ENCODE measurements around the gene KIAA0930.

KIAA0930 gene

DNA sequence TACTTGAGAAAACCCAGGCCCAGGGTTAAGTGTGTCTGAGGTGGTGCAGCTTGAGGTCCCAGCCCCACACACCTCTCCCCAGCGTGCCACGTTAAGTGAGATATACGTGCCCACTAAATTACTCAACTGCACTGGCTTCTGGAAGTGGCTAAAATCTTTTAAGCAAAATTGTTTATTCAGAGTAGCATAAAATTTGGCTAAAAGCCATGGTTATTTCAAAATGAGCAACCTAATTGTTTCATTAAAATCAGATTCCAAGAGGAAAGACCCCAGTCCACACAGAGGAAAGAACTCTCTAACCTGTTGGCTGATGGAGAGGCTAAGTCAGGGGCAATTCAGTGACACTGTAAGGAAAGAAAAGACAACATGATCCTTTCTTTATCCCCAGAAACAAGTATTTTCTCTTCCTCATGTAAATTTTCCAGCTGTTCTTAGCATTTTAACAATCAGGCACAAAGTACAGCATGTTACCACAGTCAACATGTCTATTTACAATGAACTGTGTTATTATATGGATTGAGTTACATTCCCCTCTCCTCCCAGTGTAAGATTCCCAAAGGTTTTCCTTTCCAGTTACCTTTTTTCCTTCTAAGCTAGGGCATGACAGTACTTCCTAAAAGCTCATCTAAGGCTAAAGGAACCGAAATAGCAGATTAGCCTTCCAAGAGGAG lies 50.4 kb downstream of the KIAA0930 start:
- TF ChIP-seq, protein P1, sequence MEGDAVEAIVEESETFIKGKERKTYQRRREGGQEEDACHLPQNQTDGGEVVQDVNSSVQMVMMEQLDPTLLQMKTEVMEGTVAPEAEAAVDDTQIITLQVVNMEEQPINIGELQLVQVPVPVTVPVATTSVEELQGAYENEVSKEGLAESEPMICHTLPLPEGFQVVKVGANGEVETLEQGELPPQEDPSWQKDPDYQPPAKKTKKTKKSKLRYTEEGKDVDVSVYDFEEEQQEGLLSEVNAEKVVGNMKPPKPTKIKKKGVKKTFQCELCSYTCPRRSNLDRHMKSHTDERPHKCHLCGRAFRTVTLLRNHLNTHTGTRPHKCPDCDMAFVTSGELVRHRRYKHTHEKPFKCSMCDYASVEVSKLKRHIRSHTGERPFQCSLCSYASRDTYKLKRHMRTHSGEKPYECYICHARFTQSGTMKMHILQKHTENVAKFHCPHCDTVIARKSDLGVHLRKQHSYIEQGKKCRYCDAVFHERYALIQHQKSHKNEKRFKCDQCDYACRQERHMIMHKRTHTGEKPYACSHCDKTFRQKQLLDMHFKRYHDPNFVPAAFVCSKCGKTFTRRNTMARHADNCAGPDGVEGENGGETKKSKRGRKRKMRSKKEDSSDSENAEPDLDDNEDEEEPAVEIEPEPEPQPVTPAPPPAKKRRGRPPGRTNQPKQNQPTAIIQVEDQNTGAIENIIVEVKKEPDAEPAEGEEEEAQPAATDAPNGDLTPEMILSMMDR (IDR thresholded peaks at IDR 0.05; ENCODE audit: insufficient read depth, missing control alignments): no peak
- DNase-seq (ENCODE audit: insufficient read length, low spot score): no peak
- no peak for FAIRE-seq

DNA sequence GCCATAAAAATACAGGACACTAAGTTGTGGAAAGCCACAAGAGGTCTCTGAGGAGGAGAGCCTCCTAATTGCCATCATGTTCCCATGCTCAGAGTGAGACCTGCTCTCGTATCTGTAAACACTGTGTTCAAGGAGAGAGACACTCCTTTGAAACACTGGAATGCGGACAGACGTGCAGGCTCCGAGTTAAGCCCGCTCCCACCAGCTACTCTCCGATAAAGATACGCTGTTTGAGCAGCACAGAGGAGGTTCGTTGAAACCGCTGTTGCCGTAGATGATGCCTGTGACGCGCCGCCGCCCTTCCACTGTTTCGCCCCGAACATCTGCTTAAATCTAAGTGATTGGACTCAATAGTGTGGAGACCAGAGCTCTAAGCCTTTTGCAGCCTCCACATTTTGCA lies 51.9 kb downstream of the KIAA0930 start:
- no peak for FAIRE-seq
- DNase-seq (ENCODE audit: insufficient read length, low spot score): no peak
- TF ChIP-seq, protein P1 (IDR thresholded peaks at IDR 0.05; ENCODE audit: insufficient read depth, missing control alignments): no peak

DNA sequence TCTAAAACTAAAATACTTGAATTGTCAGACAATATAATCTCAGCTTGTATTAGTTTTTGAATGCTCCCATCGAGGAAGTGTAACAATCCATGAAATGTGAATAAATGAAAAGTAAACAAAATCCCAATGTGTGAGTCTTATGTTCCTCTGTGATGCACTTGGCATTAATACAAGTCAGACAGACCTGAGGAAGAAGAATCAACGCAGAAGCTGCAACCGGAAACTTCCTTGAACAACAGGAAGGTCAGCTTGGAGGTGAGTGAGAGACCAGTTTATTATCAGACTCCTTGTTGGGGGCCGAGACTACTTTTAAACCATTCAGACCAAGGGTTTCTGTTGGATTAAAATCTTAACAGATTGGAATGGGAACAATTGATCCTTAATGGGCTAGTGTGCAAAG lies 52.8 kb downstream of the KIAA0930 start:
- no peak for FAIRE-seq
- TF ChIP-seq, protein P1 (IDR thresholded peaks at IDR 0.05; ENCODE audit: insufficient read depth, missing control alignments): no peak
- no peak for DNase-seq (ENCODE audit: insufficient read length, low spot score)

DNA sequence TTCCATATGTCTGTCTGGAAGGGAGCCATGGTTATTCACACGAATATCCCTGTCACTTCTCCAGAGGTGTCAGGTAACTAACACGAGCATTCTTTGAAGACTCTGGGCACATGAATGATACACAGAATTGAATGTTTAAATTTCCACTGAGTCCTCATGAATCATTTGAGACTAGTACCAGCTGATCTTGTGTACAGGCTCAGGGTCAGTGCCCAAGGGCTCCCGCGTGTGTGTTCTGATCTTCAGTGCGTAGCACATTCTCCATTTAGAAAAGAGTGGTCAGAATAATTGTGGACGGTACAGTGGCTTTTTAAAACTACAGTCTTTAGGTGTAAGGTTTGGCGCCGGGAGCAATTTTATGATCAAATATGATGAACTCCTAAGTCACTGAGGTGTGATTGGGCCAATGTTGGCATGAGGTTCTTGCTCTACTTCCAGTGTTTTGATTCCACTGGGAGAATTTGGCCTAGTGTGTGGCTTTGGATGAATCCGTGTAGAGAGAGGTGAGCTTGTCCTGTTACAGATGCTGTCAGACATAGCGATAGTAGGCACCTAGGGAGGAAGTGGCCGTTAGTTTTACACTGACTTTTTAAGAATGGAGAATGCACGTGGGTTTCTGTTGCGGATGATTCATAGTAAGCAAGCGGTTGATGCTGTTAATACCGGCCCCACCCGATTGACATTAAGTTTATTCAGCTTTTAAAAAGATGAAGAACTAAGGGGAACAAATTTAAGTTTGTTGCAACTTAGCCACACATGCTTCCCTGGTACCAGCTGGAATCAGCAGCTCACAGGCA lies 54.8 kb downstream of the KIAA0930 start:
- FAIRE-seq (no peak), DNase-seq (ENCODE audit: insufficient read length, low spot score) (no peak)
- TF ChIP-seq, protein P1 (IDR thresholded peaks at IDR 0.05; ENCODE audit: insufficient read depth, missing control alignments): no peak

DNA sequence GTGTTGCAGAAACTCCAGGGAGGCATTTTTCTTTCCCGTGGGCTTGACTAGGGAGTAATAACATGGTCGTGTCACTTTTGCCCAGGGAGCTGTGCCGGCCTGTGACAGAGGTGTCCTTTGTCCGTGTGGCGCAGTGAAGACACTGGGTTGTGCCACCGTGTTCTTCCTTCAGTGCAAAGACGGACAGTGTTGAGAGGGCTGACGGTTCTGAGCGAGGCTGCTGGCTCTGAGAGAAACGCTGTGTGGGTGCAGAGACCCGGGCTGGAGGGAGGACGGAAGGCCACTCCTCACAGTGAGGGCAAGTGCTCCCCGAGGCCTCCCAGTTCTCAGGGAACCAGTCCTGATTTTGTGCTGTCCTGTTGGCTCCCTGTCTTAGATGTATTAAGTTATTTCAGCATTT lies 56.7 kb downstream of the KIAA0930 start:
- TF ChIP-seq, protein P1 (IDR thresholded peaks at IDR 0.05; ENCODE audit: insufficient read depth, missing control alignments): no peak
- DNase-seq (ENCODE audit: insufficient read length, low spot score): no peak
- FAIRE-seq: no peak

DNA sequence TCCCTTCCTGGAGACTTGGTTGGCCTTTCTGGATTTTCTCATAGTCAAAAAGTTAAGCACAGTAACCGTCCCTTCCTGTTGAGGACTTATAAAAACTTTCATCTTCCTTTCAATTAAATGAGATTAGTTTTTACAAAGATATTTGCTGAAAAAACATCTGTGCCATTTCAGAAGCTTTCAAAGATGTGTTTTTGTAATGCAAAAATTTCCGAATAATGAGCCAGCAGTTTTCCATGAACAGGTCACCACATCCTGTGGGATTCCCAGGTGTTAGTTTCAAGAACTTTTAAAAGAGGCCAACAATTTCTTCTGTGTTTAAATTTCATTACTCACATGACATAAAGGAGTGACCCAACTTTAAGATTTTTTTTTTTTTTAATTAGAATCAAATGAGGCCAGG lies 58.9 kb downstream of the KIAA0930 start:
- FAIRE-seq: no peak
- no peak for DNase-seq (ENCODE audit: insufficient read length, low spot score)
- TF ChIP-seq, protein P1 (IDR thresholded peaks at IDR 0.05; ENCODE audit: insufficient read depth, missing control alignments): no peak

DNA sequence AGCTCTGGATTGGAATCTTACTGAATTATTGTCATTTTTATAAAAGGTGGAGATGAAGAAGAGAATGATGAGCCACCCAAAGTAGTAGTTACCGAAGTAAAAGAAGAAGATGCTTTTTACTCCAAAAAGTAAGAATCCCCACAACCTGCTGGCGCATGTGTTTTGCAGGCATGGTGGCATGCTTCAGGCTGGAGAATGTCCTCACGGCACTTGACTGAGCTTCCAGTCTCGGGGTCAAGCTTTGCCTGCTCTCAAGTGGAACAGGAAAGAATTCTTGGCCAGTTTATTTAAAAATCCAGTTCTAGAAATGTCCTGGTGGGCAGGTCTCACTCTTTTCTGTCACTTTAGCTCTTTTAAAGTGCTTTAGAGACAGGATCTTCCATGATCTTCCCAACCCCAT lies 59.5 kb downstream of the KIAA0930 start:
- DNase-seq (ENCODE audit: insufficient read length, low spot score) (no peak), FAIRE-seq (no peak)
- TF ChIP-seq, protein P1 (IDR thresholded peaks at IDR 0.05; ENCODE audit: insufficient read depth, missing control alignments): no peak
